SK-N-SH (cell line): ENCODE measurements around the gene ACTN4.

ENCODE experiments used
- EP300 ChIP-seq, 2 experiments: IDR thresholded peaks; 2 replicates each; pipeline versions ENCODE4 v1.4.0 to v1.6.1; 2012; ENCODE audit warnings: borderline replicate concordance in 1 of 2, low read depth in 1 of 2, low read length in 1 of 2
- EZH2phosphoT487 ChIP-seq: fragments of 200-600 bp; sonication (generic); IDR thresholded peaks from 2 replicates; pipeline ENCODE4 v1.6.1; 2017; ENCODE audit warnings: low read depth, mixed run types, mild to moderate bottlenecking, antibody characterized with exemption, moderate library complexity, borderline replicate concordance
- NRF1 ChIP-seq: IDR thresholded peaks from 2 replicates; pipeline ENCODE4 v1.6.1; 2012; ENCODE audit warnings: low read depth, mild to moderate bottlenecking, low read length
- SMC3 ChIP-seq: IDR thresholded peaks from 2 replicates; pipeline ENCODE4 v1.6.1; 2012; ENCODE audit warnings: low read depth, low read length, improper control_type of control experiment
- YY1 ChIP-seq: IDR thresholded peaks from 2 replicates; pipeline ENCODE4 v1.4.0; 2012; ENCODE audit warnings: low read depth, mild to moderate bottlenecking

DNA sequence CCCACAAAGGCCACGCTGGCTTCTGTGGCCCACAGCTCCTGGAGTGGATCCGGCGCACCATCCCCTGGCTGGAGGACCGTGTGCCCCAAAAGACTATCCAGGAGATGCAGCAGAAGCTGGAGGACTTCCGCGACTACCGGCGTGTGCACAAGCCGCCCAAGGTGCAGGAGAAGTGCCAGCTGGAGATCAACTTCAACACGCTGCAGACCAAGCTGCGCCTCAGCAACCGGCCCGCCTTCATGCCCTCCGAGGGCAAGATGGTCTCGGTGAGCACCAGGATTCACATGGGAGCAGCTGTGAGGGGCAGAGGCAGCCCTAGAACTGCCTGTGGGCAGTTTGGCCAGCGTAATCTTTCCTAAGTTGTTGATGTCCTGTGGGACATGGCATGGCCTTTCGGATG lies 69.6 kb downstream of the ACTN4 start:
- TF ChIP-seq EZH2phosphoT487 (no peak), SMC3 (no peak), YY1 (no peak), EP300 (IDR thresholded peaks at IDR 0.05; ENCODE audit: borderline replicate concordance in 1 of 2, low read depth in 1 of 2, low read length in 1 of 2) (no peak), NRF1 (no peak)
